Fibroblast of skin of left biceps (primary cell): ENCODE data around the gene PPTC7.
"Not testable (repeated sequence)": the region's sequence is repeated elsewhere in the genome, so short reads cannot be mapped to it uniquely, and the experiment has no call there.

Source experiments
- DNase-seq, 2 experiments: peaks; one replicate each; pipeline ENCODE4 v3.0.0-alpha.2; 2013; ENCODE audit warnings: low read depth in 2 of 2

The PPTC7 gene

GRCh38 chr12:110536834-110537604 lies 46.1 kb downstream of the PPTC7 start:
- DNase-seq: no peak

- DNase-seq: no peak
These were observed 48.3 kb downstream of the PPTC7 start for GRCh38 chr12:110534811-110535210.

DNA sequence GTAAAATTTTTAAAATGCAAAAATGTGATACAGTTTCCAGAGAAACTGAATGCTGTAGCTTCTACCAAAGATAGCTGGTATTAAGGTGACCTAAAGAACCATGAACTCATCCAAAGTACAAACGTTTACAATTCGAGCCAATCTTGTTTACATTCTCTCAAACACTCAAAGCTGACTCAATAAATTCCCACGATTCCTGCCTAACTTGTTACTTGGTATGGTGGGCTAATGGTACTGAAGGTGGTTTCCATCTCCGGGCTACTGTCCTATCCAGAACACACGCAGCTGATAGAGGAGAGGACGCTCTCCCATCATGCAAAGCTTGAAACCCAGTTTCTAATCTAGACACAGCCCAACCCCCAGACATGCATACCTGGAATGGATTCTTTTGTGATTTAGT lies 49.5 kb downstream of the PPTC7 start:
- DNase-seq: no peak

- DNase-seq: no peak
These were observed 50.5 kb downstream of the PPTC7 start for GRCh38 chr12:110532644-110533043.

- peak in 1 of 2 experiments; percentile 44 for DNase-seq
These were observed 51.3 kb downstream of the PPTC7 start for GRCh38 chr12:110531741-110532333.

- DNase-seq: no peak
These were observed 52.6 kb downstream of the PPTC7 start for GRCh38 chr12:110530511-110530910.

GRCh38 chr12:110528277-110528839 lies 54.8 kb downstream of the PPTC7 start:
- DNase-seq: no peak

GRCh38 chr12:110520876-110521712 lies 62.0 kb downstream of the PPTC7 start:
- not testable (repeated sequence) for DNase-seq

DNA sequence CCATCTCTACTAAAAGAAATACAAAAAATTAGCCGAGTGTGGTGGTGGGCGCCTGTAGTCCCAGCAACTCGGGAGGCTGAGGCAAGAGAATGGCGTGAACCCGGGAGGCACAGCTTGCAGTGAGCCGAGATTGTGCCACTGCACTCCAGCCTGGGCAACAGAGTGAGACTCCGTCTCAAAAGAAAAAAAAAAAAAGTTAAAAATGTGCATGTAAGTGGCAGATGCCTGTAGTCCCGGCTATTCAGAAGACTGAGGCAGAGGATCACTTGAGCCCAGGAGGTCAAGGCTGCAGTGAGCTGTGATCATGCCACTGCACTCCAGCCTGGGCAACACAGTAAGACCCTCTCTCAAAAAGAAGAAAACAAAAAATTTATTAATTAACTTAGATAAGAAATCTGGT lies 65.1 kb downstream of the PPTC7 start:
- DNase-seq: not testable (repeated sequence)

DNA sequence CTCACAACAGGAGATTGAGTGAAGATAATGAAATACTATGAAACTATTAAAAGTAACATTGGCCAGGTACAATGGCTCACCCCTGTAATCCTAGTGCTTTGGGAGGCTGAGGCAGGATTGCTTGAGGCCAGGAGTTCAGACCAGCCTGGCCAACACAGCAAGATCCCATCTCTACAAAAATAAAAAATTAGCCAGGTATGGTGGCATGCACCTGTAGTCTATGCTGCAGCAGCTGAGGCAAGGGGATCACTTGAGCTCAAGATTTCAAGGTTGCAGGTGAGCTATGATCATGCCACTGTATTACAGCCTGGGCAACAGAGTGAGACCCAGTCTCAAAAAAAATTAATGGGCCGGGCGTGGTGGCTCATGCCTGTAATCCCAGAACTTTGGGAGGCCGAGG lies 66.1 kb downstream of the PPTC7 start:
- no peak for DNase-seq

DNA sequence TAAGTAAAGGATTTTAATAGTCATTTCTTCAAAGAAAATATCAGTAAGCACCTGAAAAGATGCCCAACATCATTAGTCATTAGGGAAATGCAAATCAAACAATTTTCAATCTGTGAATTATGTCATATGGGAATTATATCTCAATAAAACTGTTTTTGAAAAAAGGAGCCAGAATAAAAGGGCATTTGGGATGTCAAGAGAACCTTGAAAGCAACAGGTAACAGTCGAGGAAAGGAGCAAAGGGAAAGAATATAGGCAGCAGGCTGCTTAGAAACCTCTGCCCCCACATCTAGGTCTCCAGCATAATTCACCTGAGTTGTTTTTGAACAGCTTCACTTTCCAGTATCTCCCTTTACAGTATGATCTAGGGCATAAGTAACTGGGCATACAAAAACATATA lies 68.8 kb downstream of the PPTC7 start:
- DNase-seq: no peak

DNA sequence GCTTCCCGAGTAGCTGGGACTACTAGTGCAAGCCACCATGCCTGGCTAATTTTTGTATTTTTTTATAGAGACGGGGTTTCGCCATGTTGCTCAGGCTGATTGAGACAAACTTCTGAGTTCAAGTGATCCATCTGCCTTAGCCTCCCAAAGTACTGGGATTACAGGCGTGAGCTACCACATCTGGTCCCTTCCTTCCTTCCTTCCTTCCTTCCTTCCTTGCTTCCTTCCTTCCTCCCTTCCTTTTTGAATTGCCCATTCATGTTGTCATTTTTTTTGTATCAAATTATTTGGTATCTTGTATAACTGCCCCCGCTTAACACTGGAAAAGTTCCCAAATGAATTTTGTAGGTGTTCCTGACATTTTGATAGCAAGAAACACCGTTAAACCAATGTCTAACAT lies 69.3 kb downstream of the PPTC7 start:
- no peak for DNase-seq

GRCh38 chr12:110508071-110508586 lies 75.0 kb downstream of the PPTC7 start:
- DNase-seq: no peak

GRCh38 chr12:110505332-110505731 lies 77.8 kb downstream of the PPTC7 start:
- DNase-seq: no peak

DNA sequence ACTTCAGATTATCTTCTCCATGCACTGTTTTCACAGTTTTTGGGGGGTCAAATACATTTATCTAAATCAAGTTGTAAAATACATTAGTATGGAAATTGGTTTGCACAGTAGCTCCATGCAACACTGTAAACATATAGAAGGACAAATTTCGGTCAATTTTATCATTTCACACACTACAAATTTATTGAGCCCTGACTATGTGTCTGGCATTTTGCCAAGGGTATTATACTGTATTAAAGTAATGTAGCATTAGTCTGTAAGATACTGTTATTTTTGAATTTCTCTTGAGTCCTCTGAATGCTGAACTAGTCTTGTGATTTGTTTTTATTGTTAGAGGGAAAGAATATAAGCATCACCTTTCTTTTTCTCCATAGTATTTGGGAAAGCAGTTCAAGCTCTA lies 79.7 kb downstream of the PPTC7 start:
- DNase-seq: no peak

DNA sequence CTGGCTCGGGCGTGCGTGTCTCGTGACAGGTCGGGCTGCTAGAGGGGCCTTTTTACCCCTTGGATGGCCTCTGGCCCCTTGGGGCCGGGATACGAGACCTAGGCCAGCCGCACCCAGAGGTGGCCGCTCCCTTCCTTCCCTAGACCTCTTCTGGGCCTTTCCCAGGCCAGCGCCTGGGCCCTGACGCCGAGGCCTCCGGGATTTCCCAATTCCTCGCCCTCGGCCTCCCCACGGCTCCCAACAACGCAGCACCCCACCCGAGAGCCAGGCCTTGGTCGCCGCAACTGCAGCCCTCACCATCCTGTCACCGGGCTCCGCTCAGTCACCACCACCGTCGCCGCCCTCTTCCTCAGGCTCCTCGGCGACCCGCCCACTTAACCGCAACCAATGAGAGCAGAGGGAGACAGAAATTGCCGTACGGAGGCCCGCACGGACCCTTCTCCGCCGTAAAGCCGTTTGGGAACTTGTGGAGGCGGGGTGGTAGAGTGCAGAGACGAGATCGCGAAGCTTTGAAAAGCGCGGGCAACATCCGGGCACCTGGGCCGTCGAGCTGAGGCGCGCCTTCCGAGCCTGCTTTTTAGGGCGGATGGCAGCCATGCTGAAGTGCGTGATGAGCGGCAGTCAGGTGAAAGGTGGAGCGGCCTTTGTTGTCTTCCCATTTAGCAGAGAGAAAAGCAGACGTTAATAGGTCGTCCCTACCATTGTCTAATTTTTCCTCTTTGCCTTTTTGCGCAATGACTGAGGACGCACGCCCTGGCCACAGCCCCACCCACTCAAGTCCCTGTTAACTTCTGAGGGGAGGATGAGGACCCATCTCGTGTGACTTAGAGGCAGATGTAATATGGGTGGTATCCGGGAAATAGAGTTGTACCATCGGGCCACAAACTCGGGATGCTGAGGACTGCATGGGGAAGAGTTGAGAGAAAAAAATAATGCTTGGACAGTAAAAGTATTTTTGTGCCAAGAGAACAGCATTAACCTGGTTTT lies 81.1 kb downstream of the PPTC7 start, which contains the start of the genes RAD9B and VPS29:
RAD9B (plus strand) TSS at position 580 of the 987 bp plus-strand sequence; CDS start at position 587, 7 bp downstream.
VPS29 (minus strand) TSS at position 360 of the 987 bp plus-strand sequence; CDS start at position 300, 60 bp downstream.
- peak; percentile 93 to 95 for DNase-seq

DNA sequence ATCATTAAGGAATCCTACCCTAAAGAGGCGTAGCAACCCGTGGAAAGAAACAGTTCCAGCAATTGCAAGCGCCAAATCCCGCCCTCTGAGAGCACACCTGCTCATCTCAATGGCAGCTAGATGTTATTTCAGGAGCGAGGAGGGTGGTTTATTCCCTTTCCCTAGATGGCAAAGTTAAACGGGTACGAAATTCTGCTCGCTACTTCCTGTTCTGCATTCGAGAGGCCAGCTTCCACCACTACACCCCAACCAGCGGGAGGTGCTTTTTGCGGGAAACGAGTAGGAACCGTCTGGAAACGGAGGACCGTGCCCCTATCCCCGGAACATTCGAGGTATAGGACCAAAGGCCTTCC lies 81.7 kb downstream of the PPTC7 start:
- DNase-seq: no peak

DNA sequence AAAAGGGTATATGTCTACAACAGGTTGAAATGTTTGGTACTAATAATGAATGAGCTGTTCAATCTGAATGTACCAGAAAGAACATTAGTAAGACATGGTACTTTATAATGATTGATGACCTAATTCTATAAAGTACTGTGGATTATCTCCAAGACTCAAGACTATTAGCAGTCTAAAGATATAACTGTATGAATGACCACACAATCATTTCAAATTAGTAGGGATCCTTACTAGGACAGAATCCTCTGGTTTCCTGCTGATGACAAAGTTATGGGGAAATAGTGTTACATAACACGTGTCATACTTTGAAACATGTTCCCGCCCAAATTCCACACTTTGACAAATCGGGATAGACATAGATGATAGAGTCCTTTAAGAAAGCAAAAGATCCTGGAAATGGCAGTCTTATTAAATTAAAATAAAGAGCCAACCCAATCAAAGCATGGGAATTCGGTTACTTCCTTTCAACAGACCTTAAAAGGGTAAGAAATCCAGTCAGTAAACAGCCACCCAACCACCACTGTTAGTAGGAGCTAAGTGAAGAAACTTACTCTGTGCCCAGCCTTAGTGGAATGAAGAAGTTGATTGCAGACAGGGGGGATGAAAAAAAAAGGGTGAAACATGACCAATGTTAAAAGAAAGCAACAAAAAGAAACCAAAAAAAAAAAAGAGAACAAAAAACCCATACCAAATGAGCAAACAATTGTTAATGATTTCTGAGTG lies 84.0 kb downstream of the PPTC7 start:
- no peak for DNase-seq
